GM21825 (cell line): ENCODE measurements around the gene REG1B.
"Not testable (repeated sequence)": the region's sequence is repeated elsewhere in the genome, so short reads cannot be mapped to it uniquely, and the experiment has no call there.

Experiments
- ATAC-seq: cut with Tn5 transposase; IDR thresholded peaks from one replicate; pipeline ENCODE4 v1.9.1; 2021; ENCODE audit warnings: mild to moderate bottlenecking, moderate library complexity; ENCODE audit not compliant: unreplicated experiment

Gene REG1B

GRCh38 chr2:79085382-79085781, 2.4 kb downstream of the REG1B start:
- no peak for ATAC-seq

- no peak for ATAC-seq
These were observed 3.2 kb downstream of the REG1B start for GRCh38 chr2:79084495-79085135.

GRCh38 chr2:79083597-79084251, 4.1 kb downstream of the REG1B start:
- ATAC-seq = no peak

- no peak for ATAC-seq
These were observed 4.8 kb downstream of the REG1B start for GRCh38 chr2:79082987-79083386.

- no peak for ATAC-seq
These were observed 16.7 kb downstream of the REG1B start for GRCh38 chr2:79071078-79071477.

GRCh38 chr2:79065201-79065600, 22.6 kb downstream of the REG1B start:
- no peak for ATAC-seq

- ATAC-seq = not testable (repeated sequence)
These were observed 33.0 kb downstream of the REG1B start for GRCh38 chr2:79054769-79055168.

- not testable (repeated sequence) for ATAC-seq
These were observed 34.3 kb downstream of the REG1B start for GRCh38 chr2:79053486-79053885.

GRCh38 chr2:79041032-79041448, 46.8 kb downstream of the REG1B start:
- ATAC-seq = no peak

GRCh38 chr2:79039944-79040343, 47.8 kb downstream of the REG1B start:
- no peak for ATAC-seq
